ENCODE data around the gene TMPRSS9. TPM values are rescaled to one million over a fixed set of nuclear protein-coding genes. Genes with fewer than 3 reads are reported as not detected.

The TMPRSS9 gene
- total RNA-seq, 1 experiment from 2014 or later = not detected

- BruUV-seq (replicated peaks) = no TSS peak
- intact Hi-C loops (cut with micrococcal nuclease; ENCODE audit: unreplicated experiment) = no loop called here
- Histone ChIP-seq H3K9me3 (ENCODE audit: low read depth, low read length, poor library complexity, severe bottlenecking) (no peaks in the 10 kb centered on the region), H3K27ac (ENCODE audit: low read depth, low read length, poor library complexity, severe bottlenecking) (no peak overlapping the region), H3K4me3 (ENCODE audit: low read depth, low read length, poor library complexity, severe bottlenecking) (no peak overlapping the region), H3K4me1 (ENCODE audit: insufficient read depth, low read length, poor library complexity, severe bottlenecking) (no peaks in the 10 kb centered on the region), H3K27me3 (replicated peaks; ENCODE audit: insufficient read depth, low read depth, low read length, poor library complexity) (no peaks in the 10 kb centered on the region), H3K36me3 (ENCODE audit: insufficient read depth, low read length, poor library complexity, severe bottlenecking) (peaks cover 77% of the 10 kb centered on the region)
- ChIA-PET CTCF (interaction anchor here (0.6 to 0.7 kb wide), 2 partner anchors 31 to 417 kb away, joined by 3 to 5 read pairs; no protein-coding TSS in a partner anchor), POLR2A (ENCODE audit: low non-redundant PET) (no interaction called here)
- TF ChIP-seq CTCF (conservative IDR thresholded peaks at IDR 0.05; ENCODE audit: low read depth, low read length) (no peak), EZH2 (IDR thresholded peaks at IDR 0.05; ENCODE audit: borderline replicate concordance, low read depth, low read length, poor library complexity, severe bottlenecking) (no peak)
- DNase-seq (ENCODE audit: low spot score) = no peak
These were observed 78.1 kb downstream of the TMPRSS9 start for GRCh38 chr19:2438178-2438577.

- Histone ChIP-seq H3K27me3 (replicated peaks; ENCODE audit: insufficient read depth, low read depth, low read length, poor library complexity) (no peaks in the 10 kb centered on the region), H3K36me3 (ENCODE audit: insufficient read depth, low read length, poor library complexity, severe bottlenecking) (peaks cover 76% of the 10 kb centered on the region), H3K9me3 (ENCODE audit: low read depth, low read length, poor library complexity, severe bottlenecking) (no peaks in the 10 kb centered on the region), H3K27ac (ENCODE audit: low read depth, low read length, poor library complexity, severe bottlenecking) (no peak overlapping the region), H3K4me3 (ENCODE audit: low read depth, low read length, poor library complexity, severe bottlenecking) (no peak overlapping the region), H3K4me1 (ENCODE audit: insufficient read depth, low read length, poor library complexity, severe bottlenecking) (no peaks in the 10 kb centered on the region)
- TF ChIP-seq EZH2 (IDR thresholded peaks at IDR 0.05; ENCODE audit: borderline replicate concordance, low read depth, low read length, poor library complexity, severe bottlenecking) = no peak
- TF ChIP-seq CTCF (conservative IDR thresholded peaks at IDR 0.05; ENCODE audit: low read depth, low read length) = no peak
- ChIA-PET POLR2A (ENCODE audit: low non-redundant PET) (no interaction called here), CTCF (no interaction called here)
- DNase-seq (ENCODE audit: low spot score) = no peak
- intact Hi-C loops (cut with micrococcal nuclease; ENCODE audit: unreplicated experiment) = no loop called here
- BruUV-seq (replicated peaks) = no TSS peak
These were observed 80.5 kb downstream of the TMPRSS9 start for GRCh38 chr19:2440515-2440914.

- no peak overlapping the region for H3K27ac ChIP-seq (ENCODE audit: low read depth, low read length, poor library complexity, severe bottlenecking)
- CTCF ChIA-PET = no interaction called here
- DNase-seq (ENCODE audit: low spot score) = no peak
- peaks cover 75% of the 10 kb centered on the region for H3K36me3 ChIP-seq (ENCODE audit: insufficient read depth, low read length, poor library complexity, severe bottlenecking)
- H3K27me3 ChIP-seq (replicated peaks; ENCODE audit: insufficient read depth, low read depth, low read length, poor library complexity) = no peaks in the 10 kb centered on the region
- H3K9me3 ChIP-seq (ENCODE audit: low read depth, low read length, poor library complexity, severe bottlenecking) = no peaks in the 10 kb centered on the region
- TF ChIP-seq EZH2 (IDR thresholded peaks at IDR 0.05; ENCODE audit: borderline replicate concordance, low read depth, low read length, poor library complexity, severe bottlenecking) (no peak), CTCF (conservative IDR thresholded peaks at IDR 0.05; ENCODE audit: low read depth, low read length) (no peak)
- no peak overlapping the region for H3K4me3 ChIP-seq (ENCODE audit: low read depth, low read length, poor library complexity, severe bottlenecking)
- H3K4me1 ChIP-seq (ENCODE audit: insufficient read depth, low read length, poor library complexity, severe bottlenecking) = no peaks in the 10 kb centered on the region
- POLR2A ChIA-PET (ENCODE audit: low non-redundant PET) = no interaction called here
- no TSS peak for BruUV-seq (replicated peaks)
- intact Hi-C loops (cut with micrococcal nuclease; ENCODE audit: unreplicated experiment) = no loop called here
These were observed 81.2 kb downstream of the TMPRSS9 start for GRCh38 chr19:2441096-2441752.
